ENCODE measurements around the gene DOK7. TPM values are rescaled to one million over a fixed set of nuclear protein-coding genes. Genes with fewer than 3 reads are reported as not detected.
"Not testable (repeated sequence)": the region's sequence is repeated elsewhere in the genome, so short reads cannot be mapped to it uniquely, and the experiment has no call there.

The DOK7 gene
- polyA plus RNA-seq, 3 donors, result not detected

GRCh38 chr4:3511187-3511586, 48.1 kb downstream of the DOK7 start:
- peaks cover 88% of the 10 kb centered on the region for H4K20me1 ChIP-seq (ENCODE audit: insufficient read depth, low read length)
- H3K9me3 ChIP-seq (replicated peaks in 1 of 2; ENCODE audit: control insufficient read depth in 1 of 2, insufficient read depth in 1 of 2, low read length in 2 of 2), result peaks cover 0 to 4% of the 10 kb centered on the region in 2 donors
- no peak for TF ChIP-seq CTCF (IDR thresholded peaks at IDR 0.05)
- H3K36me3 ChIP-seq (replicated peaks in 1 of 2; ENCODE audit: control insufficient read depth in 1 of 2, insufficient read depth in 2 of 2, low read length in 2 of 2), result peaks cover 87 to 100% of the 10 kb centered on the region in 2 donors
- intact Hi-C loops (cut with micrococcal nuclease), result no loop called here
- Mint-ChIP-seq H3K27ac (peak overlapping the region in 2 of 7 donors; percentile 28 to 37), H3K4me1 (peaks cover 8% of the 10 kb centered on the region), H3K4me3 (no peak overlapping the region), H3K9me3 (peaks cover 0 to 10% (median 0%) of the 10 kb centered on the region in 7 donors), H3K27me3 (ENCODE audit: low read depth in 3 of 3) (no peaks in the 10 kb centered on the region), H3K36me3 (peaks cover 80 to 92% of the 10 kb centered on the region in 2 donors)
- no peak overlapping the region for H3K9ac ChIP-seq (ENCODE audit: insufficient read depth, low read length, poor library complexity, severe bottlenecking)
- no peak overlapping the region for H3K4me3 ChIP-seq (replicated peaks in 1 of 3; ENCODE audit: low read depth in 2 of 3, low read length in 3 of 3)
- H3K27ac ChIP-seq (ENCODE audit: low read depth in 1 of 2, low read length in 2 of 2), result no peak overlapping the region
- H3K4me1 ChIP-seq (ENCODE audit: control insufficient read depth in 1 of 2, insufficient read depth in 2 of 2, low read length in 2 of 2), result no peaks in the 10 kb centered on the region
- WGBS (ENCODE audit: insufficient coverage), result 96% methylated on average over 4 of the region's 6 CpGs
- H3K4me2 ChIP-seq (replicated peaks; ENCODE audit: extremely low read depth, low read length, poor library complexity, severe bottlenecking), result no peak overlapping the region
- no peak for DNase-seq
- peaks cover 42% of the 10 kb centered on the region for H3K79me2 ChIP-seq (ENCODE audit: insufficient read depth, low read length)
- no peak overlapping the region for H2AFZ ChIP-seq (ENCODE audit: insufficient read depth, low read depth, low read length, poor library complexity, severe bottlenecking)
- no peaks in the 10 kb centered on the region for H3K27me3 ChIP-seq (ENCODE audit: control insufficient read depth in 2 of 2, insufficient read depth in 2 of 2, low read length in 2 of 2)

- Histone ChIP-seq H3K79me2 (ENCODE audit: insufficient read depth, low read length) (peaks cover 39% of the 10 kb centered on the region), H3K36me3 (replicated peaks in 1 of 2; ENCODE audit: control insufficient read depth in 1 of 2, insufficient read depth in 2 of 2, low read length in 2 of 2) (peaks cover 88 to 100% of the 10 kb centered on the region in 2 donors), H4K20me1 (ENCODE audit: insufficient read depth, low read length) (peaks cover 85% of the 10 kb centered on the region)
- H2AFZ ChIP-seq (ENCODE audit: insufficient read depth, low read depth, low read length, poor library complexity, severe bottlenecking); H3K4me1 Mint-ChIP-seq; H3K4me2 ChIP-seq (replicated peaks; ENCODE audit: extremely low read depth, low read length, poor library complexity, severe bottlenecking); H3K4me3 ChIP-seq (replicated peaks in 1 of 3; ENCODE audit: low read depth in 2 of 3, low read length in 3 of 3); H3K27ac ChIP-seq (ENCODE audit: low read depth in 1 of 2, low read length in 2 of 2); H3K9me3 Mint-ChIP-seq; H3K27ac Mint-ChIP-seq; H3K4me3 Mint-ChIP-seq; intact Hi-C loops (cut with micrococcal nuclease); H3K27me3 ChIP-seq (ENCODE audit: control insufficient read depth in 2 of 2, insufficient read depth in 2 of 2, low read length in 2 of 2); H3K27me3 Mint-ChIP-seq (ENCODE audit: low read depth in 3 of 3); H3K9me3 ChIP-seq (replicated peaks in 1 of 2; ENCODE audit: control insufficient read depth in 1 of 2, insufficient read depth in 1 of 2, low read length in 2 of 2); H3K4me1 ChIP-seq (ENCODE audit: control insufficient read depth in 1 of 2, insufficient read depth in 2 of 2, low read length in 2 of 2); H3K9ac ChIP-seq (ENCODE audit: insufficient read depth, low read length, poor library complexity, severe bottlenecking); DNase-seq: not testable (repeated sequence)
- WGBS (ENCODE audit: insufficient coverage), result 98% methylated on average over 7 of the region's 27 CpGs
- H3K36me3 Mint-ChIP-seq, result peaks cover 82 to 92% of the 10 kb centered on the region in 2 donors
Observed at GRCh38 chr4:3511601-3512000, 48.5 kb downstream of the DOK7 start.

Measured in CD14-positive monocyte (primary cell).